ENCODE measurements around the gene PHTF1.

Gene PHTF1

DNA sequence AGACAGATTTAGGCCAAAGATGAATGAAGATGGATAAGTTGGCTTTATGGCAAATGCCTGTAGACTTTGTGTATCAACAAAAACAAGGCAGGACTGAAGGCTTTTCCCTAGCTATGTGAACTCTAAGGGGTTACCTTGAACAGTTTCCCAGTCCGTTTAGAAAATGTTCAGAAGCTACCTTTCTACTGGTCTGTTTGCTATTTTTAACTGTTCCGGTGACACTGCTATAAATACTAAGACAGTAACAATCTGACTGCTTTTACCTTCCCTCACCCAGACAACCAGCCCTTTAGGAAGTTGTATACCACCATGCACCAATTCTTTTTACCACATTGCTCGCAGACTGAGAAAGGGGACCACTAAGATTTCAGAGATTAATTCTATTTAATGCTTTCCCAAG, 102.2 kb downstream of the PHTF1 start:
- H3K79me2 ChIP-seq (ENCODE audit: control insufficient read depth, low read length): no peaks in the 10 kb centered on the region
- no peak overlapping the region for H3K4me3 ChIP-seq (ENCODE audit: low read length)
- no peaks in the 10 kb centered on the region for H3F3A ChIP-seq (ENCODE audit: control insufficient read depth, insufficient read depth)
- H3K27me3 ChIP-seq (ENCODE audit: control insufficient read depth, low read length): no peaks in the 10 kb centered on the region
- no peak for TF ChIP-seq EZH2phosphoT487 (IDR thresholded peaks at IDR 0.05; ENCODE audit: borderline replicate concordance, low read length)
- TF ChIP-seq, protein P1, sequence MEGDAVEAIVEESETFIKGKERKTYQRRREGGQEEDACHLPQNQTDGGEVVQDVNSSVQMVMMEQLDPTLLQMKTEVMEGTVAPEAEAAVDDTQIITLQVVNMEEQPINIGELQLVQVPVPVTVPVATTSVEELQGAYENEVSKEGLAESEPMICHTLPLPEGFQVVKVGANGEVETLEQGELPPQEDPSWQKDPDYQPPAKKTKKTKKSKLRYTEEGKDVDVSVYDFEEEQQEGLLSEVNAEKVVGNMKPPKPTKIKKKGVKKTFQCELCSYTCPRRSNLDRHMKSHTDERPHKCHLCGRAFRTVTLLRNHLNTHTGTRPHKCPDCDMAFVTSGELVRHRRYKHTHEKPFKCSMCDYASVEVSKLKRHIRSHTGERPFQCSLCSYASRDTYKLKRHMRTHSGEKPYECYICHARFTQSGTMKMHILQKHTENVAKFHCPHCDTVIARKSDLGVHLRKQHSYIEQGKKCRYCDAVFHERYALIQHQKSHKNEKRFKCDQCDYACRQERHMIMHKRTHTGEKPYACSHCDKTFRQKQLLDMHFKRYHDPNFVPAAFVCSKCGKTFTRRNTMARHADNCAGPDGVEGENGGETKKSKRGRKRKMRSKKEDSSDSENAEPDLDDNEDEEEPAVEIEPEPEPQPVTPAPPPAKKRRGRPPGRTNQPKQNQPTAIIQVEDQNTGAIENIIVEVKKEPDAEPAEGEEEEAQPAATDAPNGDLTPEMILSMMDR (IDR thresholded peaks at IDR 0.05; ENCODE audit: low read depth, low read length, poor library complexity, severe bottlenecking): no peak
- no peaks in the 10 kb centered on the region for H3K9me3 ChIP-seq (ENCODE audit: control insufficient read depth, insufficient read depth, low read length)
- no peak overlapping the region for H3K27ac ChIP-seq (ENCODE audit: low read depth, low read length)
- no peak overlapping the region for H3K4me2 ChIP-seq (ENCODE audit: low read length)
- H4K20me1 ChIP-seq (ENCODE audit: control insufficient read depth, insufficient read depth, low read depth, low read length): no peaks in the 10 kb centered on the region
- H3K9me2 ChIP-seq (replicated peaks; ENCODE audit: control insufficient read depth, low read length): no peaks in the 10 kb centered on the region
- no peaks in the 10 kb centered on the region for H3K36me3 ChIP-seq (ENCODE audit: control insufficient read depth, low read length)
- H3K4me1 ChIP-seq (ENCODE audit: control insufficient read depth, low read length): no peaks in the 10 kb centered on the region

DNA sequence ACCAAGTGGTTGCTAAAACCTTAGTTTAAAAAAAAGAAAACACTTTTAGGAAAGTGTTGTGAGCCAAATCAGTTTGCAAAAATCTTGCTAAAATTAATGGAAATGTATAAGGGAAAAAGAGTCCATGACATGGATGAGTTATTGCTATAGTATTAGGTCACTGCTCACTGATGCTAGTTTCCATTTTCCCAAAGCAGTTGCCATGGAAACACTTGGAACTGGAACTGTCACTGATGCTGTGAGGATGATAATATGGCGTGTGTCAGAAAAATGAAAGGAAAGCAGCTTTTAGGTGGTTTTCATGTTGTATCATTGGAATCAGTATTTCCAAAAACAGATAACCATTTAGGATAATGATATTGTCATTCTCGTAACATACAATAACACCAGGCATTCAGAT, 104.4 kb downstream of the PHTF1 start:
- Histone ChIP-seq H4K20me1 (ENCODE audit: control insufficient read depth, insufficient read depth, low read depth, low read length) (no peaks in the 10 kb centered on the region), H3K79me2 (ENCODE audit: control insufficient read depth, low read length) (no peaks in the 10 kb centered on the region), H3K4me1 (ENCODE audit: control insufficient read depth, low read length) (no peaks in the 10 kb centered on the region), H3K27ac (ENCODE audit: low read depth, low read length) (no peak overlapping the region), H3F3A (ENCODE audit: control insufficient read depth, insufficient read depth) (no peaks in the 10 kb centered on the region), H3K9me2 (replicated peaks; ENCODE audit: control insufficient read depth, low read length) (no peaks in the 10 kb centered on the region), H3K4me3 (ENCODE audit: low read length) (no peak overlapping the region), H3K4me2 (ENCODE audit: low read length) (no peak overlapping the region), H3K9me3 (ENCODE audit: control insufficient read depth, insufficient read depth, low read length) (no peaks in the 10 kb centered on the region), H3K36me3 (ENCODE audit: control insufficient read depth, low read length) (no peaks in the 10 kb centered on the region), H3K27me3 (ENCODE audit: control insufficient read depth, low read length) (no peaks in the 10 kb centered on the region)
- no peak for TF ChIP-seq EZH2phosphoT487 (IDR thresholded peaks at IDR 0.05; ENCODE audit: borderline replicate concordance, low read length)
- TF ChIP-seq, protein P1 (IDR thresholded peaks at IDR 0.05; ENCODE audit: low read depth, low read length, poor library complexity, severe bottlenecking): no peak

DNA sequence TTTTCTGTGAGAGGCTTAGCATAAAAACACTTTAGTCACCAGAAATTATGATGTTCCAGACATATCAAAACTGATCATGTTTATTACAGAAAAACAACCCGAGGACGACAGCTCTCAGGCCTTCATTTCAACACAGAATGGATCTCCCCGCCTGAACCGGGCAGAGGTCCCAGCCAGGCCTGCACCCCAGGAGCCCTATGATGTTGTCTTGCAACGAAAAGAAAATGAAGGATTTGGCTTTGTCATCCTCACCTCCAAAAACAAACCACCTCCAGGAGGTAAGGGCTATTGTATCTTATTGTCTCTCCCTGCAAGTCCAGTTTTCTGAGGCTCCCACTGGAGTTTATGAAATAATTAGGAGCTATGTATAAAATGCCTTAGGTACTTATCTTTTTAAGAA, 105.5 kb downstream of the PHTF1 start:
- no peaks in the 10 kb centered on the region for H3F3A ChIP-seq (ENCODE audit: control insufficient read depth, insufficient read depth)
- no peaks in the 10 kb centered on the region for H3K36me3 ChIP-seq (ENCODE audit: control insufficient read depth, low read length)
- TF ChIP-seq EZH2phosphoT487 (IDR thresholded peaks at IDR 0.05; ENCODE audit: borderline replicate concordance, low read length): no peak
- TF ChIP-seq, protein P1 (IDR thresholded peaks at IDR 0.05; ENCODE audit: low read depth, low read length, poor library complexity, severe bottlenecking): no peak

DNA sequence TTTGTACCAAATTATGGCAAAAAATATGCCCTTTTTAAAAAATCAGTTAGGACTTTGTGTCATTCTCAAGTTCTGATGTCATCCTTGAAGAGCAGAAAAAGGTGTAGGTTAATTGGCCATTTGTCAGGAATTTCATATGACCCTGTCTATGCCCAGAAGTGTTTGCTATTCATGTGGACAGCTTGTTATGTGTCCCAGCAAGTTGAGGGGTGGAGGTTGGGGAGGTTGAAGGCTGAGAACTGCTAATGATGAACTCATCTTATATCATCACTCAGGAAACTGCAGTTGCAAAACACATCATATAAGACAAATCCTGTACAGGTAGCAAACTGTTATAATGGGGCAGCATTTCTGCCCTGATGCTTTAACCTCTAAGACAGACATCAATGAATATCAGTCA, 106.5 kb downstream of the PHTF1 start:
- H3F3A ChIP-seq (ENCODE audit: control insufficient read depth, insufficient read depth): no peaks in the 10 kb centered on the region
- H3K27me3 ChIP-seq (ENCODE audit: control insufficient read depth, low read length): no peaks in the 10 kb centered on the region
- no peaks in the 10 kb centered on the region for H3K79me2 ChIP-seq (ENCODE audit: control insufficient read depth, low read length)
- no peak overlapping the region for H3K27ac ChIP-seq (ENCODE audit: low read depth, low read length)
- H3K9me3 ChIP-seq (ENCODE audit: control insufficient read depth, insufficient read depth, low read length): no peaks in the 10 kb centered on the region
- no peaks in the 10 kb centered on the region for H3K9me2 ChIP-seq (replicated peaks; ENCODE audit: control insufficient read depth, low read length)
- no peak overlapping the region for H3K4me2 ChIP-seq (ENCODE audit: low read length)
- no peak overlapping the region for H3K4me3 ChIP-seq (ENCODE audit: low read length)
- H3K36me3 ChIP-seq (ENCODE audit: control insufficient read depth, low read length): no peaks in the 10 kb centered on the region
- no peaks in the 10 kb centered on the region for H4K20me1 ChIP-seq (ENCODE audit: control insufficient read depth, insufficient read depth, low read depth, low read length)
- TF ChIP-seq, protein P1 (IDR thresholded peaks at IDR 0.05; ENCODE audit: low read depth, low read length, poor library complexity, severe bottlenecking): no peak
- no peak for TF ChIP-seq EZH2phosphoT487 (IDR thresholded peaks at IDR 0.05; ENCODE audit: borderline replicate concordance, low read length)
- no peaks in the 10 kb centered on the region for H3K4me1 ChIP-seq (ENCODE audit: control insufficient read depth, low read length)

More for the DNA sequence above, 105.5 kb downstream of the PHTF1 start:
- Histone ChIP-seq H3K79me2 (ENCODE audit: control insufficient read depth, low read length) (no peaks in the 10 kb centered on the region), H3K9me3 (ENCODE audit: control insufficient read depth, insufficient read depth, low read length) (no peaks in the 10 kb centered on the region), H3K27me3 (ENCODE audit: control insufficient read depth, low read length) (no peaks in the 10 kb centered on the region), H3K27ac (ENCODE audit: low read depth, low read length) (no peak overlapping the region), H3K4me3 (ENCODE audit: low read length) (no peak overlapping the region), H3K9me2 (replicated peaks; ENCODE audit: control insufficient read depth, low read length) (no peaks in the 10 kb centered on the region), H3K4me2 (ENCODE audit: low read length) (no peak overlapping the region), H4K20me1 (ENCODE audit: control insufficient read depth, insufficient read depth, low read depth, low read length) (no peaks in the 10 kb centered on the region), H3K4me1 (ENCODE audit: control insufficient read depth, low read length) (no peaks in the 10 kb centered on the region)
